HepG2 (cell line): ENCODE data around the gene UACA. TPM values are rescaled to one million over a fixed set of nuclear protein-coding genes. Genes with fewer than 3 reads are reported as not detected.

ENCODE experiments used
- ATAC-seq: fragments of 200-7000 bp; cut with Tn5 transposase; 3 replicates; pipeline ENCODE4 v1.9.1; 2020; ENCODE audit warnings: mild to moderate bottlenecking, moderate library complexity
- BruUV-seq: library from RNA; stranded (reverse); fragments of 400-500 nt; replicated peaks from 2 replicates; lab custom pipeline; 2021; lab: Mats Ljungman, UMichigan
- CTCF ChIA-PET: fragments of 300-600 bp; formaldehyde crosslinking; extraction: SDS; loops from one replicate; lab custom pipeline; 2021; ENCODE audit warnings: low total read pairs, inconsistent platforms, low intra/inter-chr PET ratio; lab: Yijun Ruan, JAX
- POLR2A ChIA-PET: fragments of 350-600 bp; sonication (Branson Sonifier 250); formaldehyde crosslinking; loops from one replicate; lab custom pipeline; 2020; ENCODE audit warnings: antibody characterized with exemption, inconsistent platforms; lab: Yijun Ruan, JAX
- DNase-seq: peaks from one replicate; pipeline ENCODE4 v3.0.0-alpha.2; 2015; ENCODE audit warnings: low spot score
- FAIRE-seq: peaks from 3 replicates; lab custom pipeline; 2011; peaks lifted over from hg19 to GRCh38; lab: Jason Lieb, UNC
- H2AFZ ChIP-seq: one replicate; pipeline ENCODE4 v1.6.1; 2011; ENCODE audit warnings: low read length, inconsistent platforms
- H3K27ac ChIP-seq: fragments of 300-600 bp; 3 replicates; pipeline ENCODE4 v1.8.0; 2011; ENCODE audit warnings: mixed run types, mild to moderate bottlenecking, mixed read lengths, low read length, inconsistent platforms; ENCODE audit not compliant: insufficient read depth; ENCODE audit errors: extremely low read length
- H3K27me3 ChIP-seq, 2 experiments: fragments of 200-600 bp in 1 of 2; 2 replicates in 1 of 2; 3 replicates in 1 of 2; pipeline versions ENCODE4 v1.6.0 to v1.8.0; 2011; ENCODE audit warnings: low read length in 2 of 2, mild to moderate bottlenecking in 2 of 2, moderate library complexity in 2 of 2, inconsistent platforms in 1 of 2; ENCODE audit not compliant: insufficient read depth in 2 of 2, control insufficient read depth in 1 of 2
- H3K36me3 ChIP-seq, 2 experiments: fragments of 200-600 bp in 1 of 2; replicated peaks in 1 of 2; 2 replicates in 1 of 2; 3 replicates in 1 of 2; pipeline versions ENCODE4 v1.5.1 to v1.8.0; 2011; ENCODE audit warnings: low read length in 2 of 2, inconsistent platforms in 1 of 2; ENCODE audit not compliant: insufficient read depth in 2 of 2, control insufficient read depth in 1 of 2
- H3K4me1 ChIP-seq: 2 replicates; pipeline ENCODE4 v1.5.1; 2012; ENCODE audit warnings: low read length, inconsistent platforms; ENCODE audit not compliant: insufficient read depth
- H3K4me2 ChIP-seq: 2 replicates; pipeline ENCODE4 v1.6.0; 2011; ENCODE audit warnings: low read depth, low read length, inconsistent platforms
- H3K4me3 ChIP-seq, 3 experiments: fragments of 200-600 bp in 1 of 3; sonication (generic), shearing (Covaris generic) in 1 of 3; replicated peaks in 1 of 3; 2 replicates each; pipeline ENCODE4 v1.5.1; 2011 to 2016; ENCODE audit warnings: low read length in 3 of 3, inconsistent platforms in 2 of 3, low read depth in 2 of 3, mild to moderate bottlenecking in 2 of 3, control low read depth in 1 of 3, mixed read lengths in 1 of 3; ENCODE audit not compliant: insufficient read depth in 1 of 3
- H3K79me2 ChIP-seq: one replicate; pipeline ENCODE4 v1.6.1; 2011; ENCODE audit warnings: low read length, inconsistent platforms; ENCODE audit not compliant: insufficient read depth
- H3K9ac ChIP-seq: 2 replicates; pipeline ENCODE4 v1.6.0; 2011; ENCODE audit warnings: mild to moderate bottlenecking, low read depth, low read length, inconsistent platforms; ENCODE audit not compliant: insufficient read depth
- H3K9me3 ChIP-seq: 2 replicates; pipeline ENCODE4 v1.5.1; 2012; ENCODE audit warnings: mild to moderate bottlenecking, low read length
- H4K20me1 ChIP-seq: 2 replicates; pipeline ENCODE4 v1.6.0; 2011; ENCODE audit warnings: inconsistent platforms, mild to moderate bottlenecking, low read length, moderate library complexity; ENCODE audit not compliant: insufficient read depth
- ATF7 ChIP-seq, 2 experiments: fragments of 450-650 bp in 1 of 2; sonication (generic) in 1 of 2; formaldehyde crosslinking in 1 of 2; IDR thresholded peaks; 2 replicates each; pipeline versions ENCODE4 v1.4.0 to v1.6.1; 2016 to 2020; ENCODE audit warnings: antibody characterized with exemption in 1 of 2, mild to moderate bottlenecking in 1 of 2, missing genetic modification reagents in 1 of 2
- KIAA2018 ChIP-seq: sonication (generic); formaldehyde crosslinking; IDR thresholded peaks from 2 replicates; pipeline ENCODE4 v1.5.0; 2020; ENCODE audit warnings: mild to moderate bottlenecking, missing genetic modification reagents, borderline replicate concordance
- SNRNP70 ChIP-seq: fragments of 200-400 bp; formaldehyde crosslinking; IDR thresholded peaks from 2 replicates; pipeline ENCODE4 v1.6.1; 2017; ENCODE audit warnings: mild to moderate bottlenecking, low read depth, low read length, moderate library complexity
- ZNF274 ChIP-seq: sonication (generic); formaldehyde crosslinking; IDR thresholded peaks from 2 replicates; pipeline ENCODE4 v1.5.1; 2020; ENCODE audit warnings: mild to moderate bottlenecking, missing genetic modification reagents
- ZNF629 ChIP-seq: sonication (generic); formaldehyde crosslinking; conservative IDR thresholded peaks from 2 replicates; pipeline ENCODE4 v1.5.0; 2020; ENCODE audit warnings: missing genetic modification reagents
- WGBS: methylation state at CpG from one replicate; pipeline ENCODE4 v1.1.6; 2017; ENCODE audit warnings: low lambda C conversion rate; 5-methylcytosine and 5-hydroxymethylcytosine counted together
- in situ Hi-C: cut with HindIII; loops from 2 replicates; pipeline ENCODE4 v1.10.0; 2017; ENCODE audit warnings: low pct_unique_long_range_greater_than_20kb; ENCODE audit not compliant: extremely low pct_ligation_motif_present
- intact Hi-C: fragments of 100-400 bp; cut with micrococcal nuclease; formaldehyde crosslinking; loops from one replicate; pipeline ENCODE4 v1.10.0; 2022; ENCODE audit not compliant: unreplicated experiment
- polyA plus RNA-seq, 8 experiments: library from polyadenylated mRNA; depleted of rRNA in 3 of 8; stranded (reverse) in 7 of 8; unstranded in 1 of 8; fragments of >200 nt; fragmentation: Illumina TruSeq in 4 of 8; extraction: Trizol in 4 of 8; gene quantifications; 2 replicates each; pipeline versions ENCODE4 v1.2.1 to v1.2.3, GENCODE V29; 2011 to 2016; ENCODE audit warnings: low read depth in 4 of 8, missing spikeins in 1 of 8, mixed read lengths in 1 of 8; ENCODE audit not compliant: insufficient read depth in 1 of 8
- total RNA-seq, 5 experiments: library from RNA; depleted of rRNA; stranded (reverse); fragments of >200 nt; fragmentation: Illumina TruSeq; extraction: Trizol; gene quantifications; 2 replicates each; pipeline ENCODE4 v1.2.3, GENCODE V29; 2016; ENCODE audit warnings: low read depth in 1 of 5

The UACA gene
- total and polyA plus RNA-seq, 2 of the 13 experiments (the other 11 are each of a cell fraction or from before 2014, with no cell fraction given) = 17.8 to 39.2 TPM

- CTCF ChIA-PET = no interaction called here
- DNase-seq (no peak), ATAC-seq (no peak), FAIRE-seq (no peak)
- intact Hi-C loops (no loop called here), in situ Hi-C loops (no loop called here)
- POLR2A ChIA-PET = no interaction called here
- Histone ChIP-seq H3K4me1 (peaks cover 15% of the 10 kb centered on the region), H3K4me2 (no peak overlapping the region), H3K79me2 (no peaks in the 10 kb centered on the region), H3K4me3 (no peak overlapping the region), H3K9me3 (no peaks in the 10 kb centered on the region), H2AFZ (no peak overlapping the region), H3K36me3 (no peaks in the 10 kb centered on the region), H3K9ac (no peak overlapping the region), H3K27me3 (peaks cover 0 to 13% of the 10 kb centered on the region in 2 experiments; a peak in 2 of 5 replicates), H3K27ac (no peak overlapping the region), H4K20me1 (no peaks in the 10 kb centered on the region)
- no TSS peak for BruUV-seq
- WGBS = 80% methylated on average over 10 of the region's 10 CpGs
- TF ChIP-seq ZNF629 (CRISPR knock-in tag) (0 out of 2 replicates have a peak, but pooled peaks have one; percentile 14), SNRNP70 (no peak)
These were observed 153.5 kb downstream of the UACA start for GRCh38 chr15:70609889-70610288.

- ATAC-seq (no peak), FAIRE-seq (no peak), DNase-seq (no peak)
- intact Hi-C loops (no loop called here), in situ Hi-C loops (no loop called here)
- Histone ChIP-seq H3K4me3 (no peak overlapping the region), H3K9ac (no peak overlapping the region), H3K4me2 (no peak overlapping the region), H3K27ac (no peak overlapping the region), H3K27me3 (peaks cover 0 to 16% of the 10 kb centered on the region in 2 experiments; a peak in 2 of 5 replicates), H3K79me2 (no peaks in the 10 kb centered on the region), H3K9me3 (no peaks in the 10 kb centered on the region), H3K4me1 (peaks cover 24% of the 10 kb centered on the region), H2AFZ (no peak overlapping the region), H4K20me1 (no peaks in the 10 kb centered on the region), H3K36me3 (no peaks in the 10 kb centered on the region)
- 28% methylated on average over 5 of the region's 5 CpGs for WGBS
- ChIA-PET CTCF (no interaction called here), POLR2A (no interaction called here)
- no TSS peak for BruUV-seq
- TF ChIP-seq ATF7 (IDR thresholded peaks at IDR 0.05) (peak; percentile 12; the same call in 1 of the 2 replicates), ATF7 (CRISPR knock-in tag; IDR thresholded peaks at IDR 0.05) (no peak), KIAA2018 (CRISPR knock-in tag) (no peak), ZNF274 (CRISPR knock-in tag) (no peak)
These were observed 155.2 kb downstream of the UACA start for GRCh38 chr15:70608144-70608543.
